Nephron progenitor cell (in vitro differentiated cells): ENCODE measurements around the gene ACSS3.

Experiments used
- DNase-seq: peaks from one replicate; pipeline ENCODE4 v3.0.0; 2021
- H3K27ac Mint-ChIP-seq: 2 replicates; pipeline ENCODE4 v1.8.0; 2021; ENCODE audit warnings: mild to moderate bottlenecking, moderate library complexity, mixed read lengths
- H3K27me3 Mint-ChIP-seq: 2 replicates; pipeline ENCODE4 v1.8.0; 2021; ENCODE audit warnings: mild to moderate bottlenecking, low read depth, mixed read lengths; ENCODE audit not compliant: poor library complexity
- H3K36me3 Mint-ChIP-seq: 2 replicates; pipeline ENCODE4 v1.8.0; 2021; ENCODE audit warnings: low read depth, mixed read lengths
- H3K4me1 Mint-ChIP-seq: 2 replicates; pipeline ENCODE4 v1.8.0; 2021; ENCODE audit warnings: mixed read lengths
- H3K4me3 Mint-ChIP-seq: 2 replicates; pipeline ENCODE4 v1.8.0; 2021; ENCODE audit warnings: mild to moderate bottlenecking, moderate library complexity, mixed read lengths
- H3K9me3 Mint-ChIP-seq: 2 replicates; pipeline ENCODE4 v1.8.0; 2021; ENCODE audit warnings: mild to moderate bottlenecking, moderate library complexity, mixed read lengths
- TF ChIP-seq, protein P1 (sequence below): fragments of 200-600 bp; sonication (generic); IDR thresholded peaks from 2 replicates; pipeline ENCODE4 v1.5.0; 2021; ENCODE audit warnings: antibody characterized with exemption

Gene ACSS3

DNA sequence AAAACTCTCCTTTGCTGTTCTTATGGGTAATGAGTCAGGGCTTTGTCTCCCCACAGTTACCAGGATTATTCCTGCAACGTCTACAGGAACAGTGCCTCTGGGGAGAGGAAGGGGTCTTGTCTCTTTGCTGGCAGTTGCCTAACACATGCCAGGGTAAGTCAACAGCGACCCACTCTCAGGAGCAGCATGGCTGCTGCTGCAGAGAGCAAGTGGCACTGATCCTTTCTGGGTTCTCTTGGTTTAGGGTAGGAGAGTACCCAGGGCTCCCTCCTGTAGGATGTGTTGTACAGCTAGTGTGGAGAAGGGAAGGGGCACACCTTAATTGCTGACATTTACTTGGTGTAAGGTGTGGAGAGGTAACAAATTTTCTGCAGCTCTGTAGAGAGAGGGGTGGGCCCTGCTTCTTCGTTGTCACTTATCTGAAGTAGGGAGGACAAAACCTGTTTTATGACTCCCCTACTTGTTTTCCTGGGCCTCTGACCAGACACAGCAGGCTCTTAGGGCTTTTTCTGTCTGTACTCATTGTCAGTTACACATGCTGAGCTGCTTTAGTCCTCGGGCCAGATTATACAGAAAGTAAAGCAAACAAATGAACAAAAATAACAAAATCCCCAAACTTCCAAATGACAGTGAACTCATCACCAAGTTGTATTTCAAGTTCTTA lies 168.2 kb downstream of the ACSS3 start:
- TF ChIP-seq, protein P1, sequence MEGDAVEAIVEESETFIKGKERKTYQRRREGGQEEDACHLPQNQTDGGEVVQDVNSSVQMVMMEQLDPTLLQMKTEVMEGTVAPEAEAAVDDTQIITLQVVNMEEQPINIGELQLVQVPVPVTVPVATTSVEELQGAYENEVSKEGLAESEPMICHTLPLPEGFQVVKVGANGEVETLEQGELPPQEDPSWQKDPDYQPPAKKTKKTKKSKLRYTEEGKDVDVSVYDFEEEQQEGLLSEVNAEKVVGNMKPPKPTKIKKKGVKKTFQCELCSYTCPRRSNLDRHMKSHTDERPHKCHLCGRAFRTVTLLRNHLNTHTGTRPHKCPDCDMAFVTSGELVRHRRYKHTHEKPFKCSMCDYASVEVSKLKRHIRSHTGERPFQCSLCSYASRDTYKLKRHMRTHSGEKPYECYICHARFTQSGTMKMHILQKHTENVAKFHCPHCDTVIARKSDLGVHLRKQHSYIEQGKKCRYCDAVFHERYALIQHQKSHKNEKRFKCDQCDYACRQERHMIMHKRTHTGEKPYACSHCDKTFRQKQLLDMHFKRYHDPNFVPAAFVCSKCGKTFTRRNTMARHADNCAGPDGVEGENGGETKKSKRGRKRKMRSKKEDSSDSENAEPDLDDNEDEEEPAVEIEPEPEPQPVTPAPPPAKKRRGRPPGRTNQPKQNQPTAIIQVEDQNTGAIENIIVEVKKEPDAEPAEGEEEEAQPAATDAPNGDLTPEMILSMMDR, result no peak
- Mint-ChIP-seq H3K27ac (peak overlapping the region; percentile 99), H3K36me3 (peaks cover 36% of the 10 kb centered on the region), H3K4me3 (peak overlapping the region; percentile 20), H3K27me3 (peaks cover 3% of the 10 kb centered on the region), H3K4me1 (peaks cover 26% of the 10 kb centered on the region), H3K9me3 (peaks cover 35% of the 10 kb centered on the region)
- no peak for DNase-seq

DNA sequence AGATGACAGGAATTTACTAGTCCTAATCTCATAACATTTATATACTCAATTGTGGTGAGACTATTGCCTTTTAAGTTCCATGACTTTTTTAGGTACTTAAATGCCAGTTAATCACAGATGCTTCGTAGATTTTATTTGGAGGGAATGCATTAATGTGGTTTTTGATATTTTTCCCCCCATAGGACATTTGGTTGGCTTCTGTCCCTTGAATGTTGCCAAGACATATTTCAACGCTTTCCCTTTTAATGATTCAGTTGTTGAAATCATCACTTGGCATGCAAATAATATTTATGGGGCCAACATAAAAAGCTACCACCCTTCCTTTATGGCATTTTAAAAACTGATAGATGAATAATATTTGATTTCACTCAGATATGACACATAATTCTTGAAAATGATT lies 172.1 kb downstream of the ACSS3 start:
- Mint-ChIP-seq H3K36me3 (peaks cover 26% of the 10 kb centered on the region), H3K4me3 (no peak overlapping the region), H3K4me1 (peaks cover 28% of the 10 kb centered on the region), H3K27me3 (peaks cover 3% of the 10 kb centered on the region), H3K9me3 (peaks cover 4% of the 10 kb centered on the region), H3K27ac (no peak overlapping the region)
- DNase-seq, result no peak
- TF ChIP-seq, protein P1, result no peak

DNA sequence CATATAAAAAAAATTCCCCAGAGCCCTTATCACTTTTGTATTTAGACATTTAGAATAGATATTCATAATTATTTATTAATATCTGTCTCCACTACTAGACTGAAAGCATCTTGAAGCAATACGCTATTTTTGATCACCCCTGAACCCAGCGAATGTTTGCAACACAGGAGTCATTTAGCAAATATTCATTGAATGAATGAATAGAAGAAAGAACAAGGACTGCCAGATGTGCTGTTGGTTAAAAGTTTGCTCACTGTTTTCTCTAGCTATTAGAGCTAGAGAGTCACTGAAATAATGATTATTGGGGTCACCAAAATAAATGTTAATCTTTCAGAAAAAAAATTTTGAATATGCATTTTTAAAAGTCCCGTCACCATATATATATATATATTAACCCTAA lies 174.3 kb downstream of the ACSS3 start:
- Mint-ChIP-seq H3K9me3 (no peaks in the 10 kb centered on the region), H3K4me3 (no peak overlapping the region), H3K4me1 (peaks cover 25% of the 10 kb centered on the region), H3K36me3 (peaks cover 34% of the 10 kb centered on the region), H3K27ac (no peak overlapping the region), H3K27me3 (no peaks in the 10 kb centered on the region)
- DNase-seq, result no peak
- TF ChIP-seq, protein P1, result no peak

DNA sequence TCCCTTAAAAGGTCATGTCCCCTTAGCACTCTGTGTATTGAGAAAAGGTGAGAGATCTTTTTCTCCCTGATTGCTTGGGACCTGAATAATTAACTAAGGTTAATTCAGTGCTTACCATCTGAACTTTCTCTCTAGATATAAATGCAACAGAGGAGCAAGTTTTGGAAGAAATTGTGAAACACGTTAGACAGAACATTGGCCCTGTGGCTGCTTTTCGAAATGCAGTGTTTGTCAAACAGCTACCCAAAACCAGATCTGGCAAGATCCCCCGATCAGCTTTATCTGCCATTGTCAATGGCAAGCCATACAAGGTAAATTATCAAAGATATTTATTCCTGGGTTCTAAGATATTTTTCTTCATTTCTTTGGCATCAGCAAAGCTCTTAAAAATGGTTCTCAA lies 175.5 kb downstream of the ACSS3 start:
- TF ChIP-seq, protein P1, result no peak
- no peak for DNase-seq
- Mint-ChIP-seq H3K36me3 (peaks cover 34% of the 10 kb centered on the region), H3K27me3 (no peaks in the 10 kb centered on the region), H3K4me1 (peaks cover 30% of the 10 kb centered on the region), H3K9me3 (no peaks in the 10 kb centered on the region), H3K4me3 (no peak overlapping the region), H3K27ac (peak overlapping the region; percentile 17)

DNA sequence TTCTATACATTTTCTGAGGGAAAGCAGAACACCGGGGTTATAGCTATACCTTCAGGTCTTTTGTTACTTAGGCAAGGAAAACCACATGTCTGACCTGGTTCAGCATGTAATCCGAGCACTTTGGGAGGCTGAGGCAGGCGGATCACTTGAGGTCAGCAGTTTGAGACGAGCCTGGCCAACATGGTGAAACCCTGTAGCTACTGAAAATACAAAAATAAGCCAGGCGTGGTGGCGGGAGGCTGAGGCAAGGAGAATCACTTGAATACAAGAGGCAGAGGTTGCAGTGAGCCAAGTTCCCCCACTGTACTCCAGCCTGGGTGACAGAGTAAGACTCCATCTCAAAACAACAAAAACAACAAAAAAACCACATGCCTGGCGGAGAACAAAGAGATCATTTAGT lies 177.6 kb downstream of the ACSS3 start:
- Mint-ChIP-seq H3K36me3 (peaks cover 34% of the 10 kb centered on the region), H3K4me3 (no peak overlapping the region), H3K9me3 (no peaks in the 10 kb centered on the region), H3K4me1 (peaks cover 33% of the 10 kb centered on the region), H3K27me3 (no peaks in the 10 kb centered on the region), H3K27ac (peak overlapping the region; percentile 92)
- DNase-seq, result no peak
- TF ChIP-seq, protein P1, result no peak

DNA sequence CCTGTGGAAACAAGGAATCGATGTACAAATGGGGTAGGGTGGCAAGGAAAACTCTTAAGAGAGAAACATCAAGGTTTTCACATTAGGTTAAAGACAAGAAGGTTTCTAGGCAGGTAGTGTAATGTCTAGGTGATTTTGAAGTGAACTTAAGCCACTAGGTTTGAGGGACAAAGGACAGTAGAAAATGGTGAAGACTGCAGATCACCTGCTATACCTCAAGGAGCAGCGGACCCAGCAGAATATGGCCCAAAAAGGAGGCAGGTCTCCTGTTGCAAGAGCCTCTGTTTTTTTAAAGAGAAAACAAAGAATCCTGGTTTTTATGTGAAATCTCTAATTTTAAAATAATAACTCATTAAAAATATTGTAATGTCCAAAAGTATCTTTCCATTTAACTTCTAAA lies 178.1 kb downstream of the ACSS3 start:
- TF ChIP-seq, protein P1, result no peak
- H3K9me3 Mint-ChIP-seq, result no peaks in the 10 kb centered on the region
- peaks cover 33% of the 10 kb centered on the region for H3K36me3 Mint-ChIP-seq
- H3K27ac Mint-ChIP-seq, result peak overlapping the region; percentile 92
- H3K27me3 Mint-ChIP-seq, result no peaks in the 10 kb centered on the region
- H3K4me1 Mint-ChIP-seq, result peaks cover 33% of the 10 kb centered on the region
- no peak for DNase-seq
- H3K4me3 Mint-ChIP-seq, result no peak overlapping the region
